Calu3 (cell line): ENCODE results near the gene CR2. TPM values are rescaled to one million over a fixed set of nuclear protein-coding genes. Genes with fewer than 3 reads are reported as not detected.
A peak's percentile ranks its signal among the peaks of the same experiment; 100 is the strongest.

Experiments used
- BruUV-seq: library from RNA; stranded (reverse); fragments of 400-500 nt; replicated peaks from 2 replicates; lab custom pipeline; 2021; lab: Mats Ljungman, UMichigan
- CTCF ChIA-PET: fragments of 300-600 bp; sonication (Branson Sonifier 250); formaldehyde crosslinking; loops from one replicate; lab custom pipeline; 2022; ENCODE audit warnings: antibody characterized with exemption; lab: Charles Lee
- DNase-seq: peaks from one replicate; pipeline ENCODE4 v3.0.0; 2022
- H3K27ac Mint-ChIP-seq: one replicate; pipeline ENCODE4 v1.8.0; 2022; ENCODE audit warnings: mixed read lengths; ENCODE audit not compliant: unreplicated experiment
- H3K27me3 Mint-ChIP-seq: one replicate; pipeline ENCODE4 v1.8.0; 2022; ENCODE audit warnings: mixed read lengths; ENCODE audit not compliant: unreplicated experiment
- H3K36me3 Mint-ChIP-seq: one replicate; pipeline ENCODE4 v1.8.0; 2022; ENCODE audit warnings: mild to moderate bottlenecking, moderate library complexity, mixed read lengths; ENCODE audit not compliant: insufficient read depth, unreplicated experiment
- H3K4me1 Mint-ChIP-seq: one replicate; pipeline ENCODE4 v1.8.0; 2022; ENCODE audit warnings: mild to moderate bottlenecking, low read depth, mixed read lengths; ENCODE audit not compliant: unreplicated experiment
- H3K4me3 Mint-ChIP-seq: one replicate; pipeline ENCODE4 v1.8.0; 2022; ENCODE audit warnings: mild to moderate bottlenecking, low read depth, moderate library complexity, mixed read lengths; ENCODE audit not compliant: unreplicated experiment
- H3K9me3 Mint-ChIP-seq: one replicate; pipeline ENCODE4 v1.8.0; 2022; ENCODE audit warnings: low read depth, mixed read lengths; ENCODE audit not compliant: unreplicated experiment
- intact Hi-C: fragments of 100-400 bp; cut with micrococcal nuclease; formaldehyde crosslinking; loops from one replicate; pipeline ENCODE4 v1.10.0; 2022; ENCODE audit not compliant: unreplicated experiment
- total RNA-seq: library from RNA; stranded (reverse); gene quantifications from 2 replicates; pipeline ENCODE4 v1.2.3, GENCODE V29; 2022
- TF ChIP-seq, protein P1 (sequence below): fragments of 200-600 bp; IDR thresholded peaks from one replicate; pipeline ENCODE4 v1.8.0; 2022; ENCODE audit warnings: antibody characterized with exemption; ENCODE audit not compliant: unreplicated experiment

CR2 gene
- total RNA-seq, 1 experiment from 2014 or later, result 0.83 TPM

DNA sequence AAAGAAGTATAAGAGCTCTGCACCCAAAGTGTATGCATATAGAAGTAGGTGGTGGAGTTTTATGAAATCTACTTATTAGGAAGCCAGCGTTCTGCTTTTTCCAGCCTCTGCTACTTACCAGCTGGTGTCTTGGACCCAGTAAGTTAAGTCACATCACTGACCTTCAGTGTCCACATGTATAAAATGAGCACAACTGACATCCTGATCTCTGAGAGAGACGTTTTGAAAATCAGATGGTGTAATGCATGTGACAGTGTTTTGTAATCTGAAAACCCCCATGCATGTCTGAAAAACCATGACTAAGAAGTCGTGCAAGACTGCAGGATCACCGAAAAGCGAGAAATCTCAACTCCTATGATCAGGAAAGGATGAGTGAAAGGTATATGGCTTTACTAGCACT lies 43.8 kb downstream of the CR2 start:
- Mint-ChIP-seq H3K9me3 (no peaks in the 10 kb centered on the region), H3K27me3 (peaks cover 35% of the 10 kb centered on the region), H3K4me1 (peaks cover 5% of the 10 kb centered on the region), H3K36me3 (peaks cover 6% of the 10 kb centered on the region), H3K4me3 (no peak overlapping the region), H3K27ac (no peak overlapping the region)
- TF ChIP-seq, protein P1, sequence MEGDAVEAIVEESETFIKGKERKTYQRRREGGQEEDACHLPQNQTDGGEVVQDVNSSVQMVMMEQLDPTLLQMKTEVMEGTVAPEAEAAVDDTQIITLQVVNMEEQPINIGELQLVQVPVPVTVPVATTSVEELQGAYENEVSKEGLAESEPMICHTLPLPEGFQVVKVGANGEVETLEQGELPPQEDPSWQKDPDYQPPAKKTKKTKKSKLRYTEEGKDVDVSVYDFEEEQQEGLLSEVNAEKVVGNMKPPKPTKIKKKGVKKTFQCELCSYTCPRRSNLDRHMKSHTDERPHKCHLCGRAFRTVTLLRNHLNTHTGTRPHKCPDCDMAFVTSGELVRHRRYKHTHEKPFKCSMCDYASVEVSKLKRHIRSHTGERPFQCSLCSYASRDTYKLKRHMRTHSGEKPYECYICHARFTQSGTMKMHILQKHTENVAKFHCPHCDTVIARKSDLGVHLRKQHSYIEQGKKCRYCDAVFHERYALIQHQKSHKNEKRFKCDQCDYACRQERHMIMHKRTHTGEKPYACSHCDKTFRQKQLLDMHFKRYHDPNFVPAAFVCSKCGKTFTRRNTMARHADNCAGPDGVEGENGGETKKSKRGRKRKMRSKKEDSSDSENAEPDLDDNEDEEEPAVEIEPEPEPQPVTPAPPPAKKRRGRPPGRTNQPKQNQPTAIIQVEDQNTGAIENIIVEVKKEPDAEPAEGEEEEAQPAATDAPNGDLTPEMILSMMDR, result no peak
- no peak for DNase-seq
- BruUV-seq, result no TSS peak
- CTCF ChIA-PET, result no interaction called here
- intact Hi-C loops, result loop anchor here (2.0 to 5.0 kb wide), 2 partner anchors 91 to 689 kb away; no protein-coding TSS in a partner anchor

DNA sequence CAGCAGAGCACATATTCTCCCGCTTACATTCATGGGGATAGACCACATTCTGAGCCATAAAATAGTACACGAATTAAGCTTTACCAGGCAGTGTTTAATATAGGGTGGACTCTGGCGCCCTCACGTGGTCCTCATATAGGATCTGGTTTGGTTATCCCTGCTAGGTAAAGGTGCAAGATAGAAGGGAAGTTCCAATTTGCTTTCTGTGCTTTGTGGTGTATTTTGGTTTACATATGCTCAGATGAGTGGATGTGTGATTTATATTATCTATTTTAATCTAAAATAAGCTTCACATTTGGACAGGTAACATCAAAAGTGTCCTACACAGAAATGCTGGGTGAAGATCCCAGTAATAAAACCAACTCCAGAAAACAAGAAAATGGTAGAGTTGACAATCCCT lies 45.4 kb downstream of the CR2 start:
- TF ChIP-seq, protein P1, result peak; percentile 74
- Mint-ChIP-seq H3K9me3 (no peaks in the 10 kb centered on the region), H3K4me3 (no peak overlapping the region), H3K27me3 (peaks cover 50% of the 10 kb centered on the region), H3K4me1 (peaks cover 5% of the 10 kb centered on the region), H3K27ac (no peak overlapping the region), H3K36me3 (peaks cover 6% of the 10 kb centered on the region)
- CTCF ChIA-PET, result interaction anchor here (0.5 to 2.0 kb wide), 15 partner anchors 18 to 833 kb away, joined by 3 to 15 read pairs (median 4); partner anchors contain the start of genes C4BPB, CR2 and PFKFB2
- DNase-seq, result peak; percentile 71
- no TSS peak for BruUV-seq
- intact Hi-C loops, result loop anchor here (1.0 to 5.0 kb wide), 4 partner anchors 92 to 691 kb away; no protein-coding TSS in a partner anchor

DNA sequence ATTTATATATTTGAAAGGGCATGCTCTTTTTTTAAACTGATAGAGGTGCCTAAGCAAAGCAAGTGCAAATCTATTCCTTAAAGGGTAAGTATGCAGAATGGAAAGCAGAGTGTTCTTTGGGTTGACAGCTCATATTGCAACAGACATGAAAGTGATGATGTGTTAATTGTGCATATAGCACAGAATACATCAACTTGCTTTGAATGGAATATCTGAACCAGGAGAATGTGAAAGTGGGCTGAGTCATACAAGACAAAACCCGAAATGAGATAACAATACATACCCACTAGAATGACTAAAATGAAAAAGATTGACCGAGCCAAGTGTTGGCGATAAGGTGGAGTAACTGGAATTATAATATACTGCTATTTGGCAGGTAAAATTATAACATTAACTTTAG lies 46.2 kb downstream of the CR2 start:
- intact Hi-C loops, result no loop called here
- no peaks in the 10 kb centered on the region for H3K9me3 Mint-ChIP-seq
- H3K27me3 Mint-ChIP-seq, result peaks cover 50% of the 10 kb centered on the region
- BruUV-seq, result no TSS peak
- H3K4me3 Mint-ChIP-seq, result no peak overlapping the region
- H3K27ac Mint-ChIP-seq, result no peak overlapping the region
- DNase-seq, result no peak
- H3K36me3 Mint-ChIP-seq, result peaks cover 6% of the 10 kb centered on the region
- peaks cover 5% of the 10 kb centered on the region for H3K4me1 Mint-ChIP-seq
- CTCF ChIA-PET, result interaction anchor here (1.3 to 2.0 kb wide), 6 partner anchors 46 to 834 kb away, joined by 4 to 15 read pairs (median 6); partner anchors contain the start of genes C4BPB and CR2
- TF ChIP-seq, protein P1, result no peak

DNA sequence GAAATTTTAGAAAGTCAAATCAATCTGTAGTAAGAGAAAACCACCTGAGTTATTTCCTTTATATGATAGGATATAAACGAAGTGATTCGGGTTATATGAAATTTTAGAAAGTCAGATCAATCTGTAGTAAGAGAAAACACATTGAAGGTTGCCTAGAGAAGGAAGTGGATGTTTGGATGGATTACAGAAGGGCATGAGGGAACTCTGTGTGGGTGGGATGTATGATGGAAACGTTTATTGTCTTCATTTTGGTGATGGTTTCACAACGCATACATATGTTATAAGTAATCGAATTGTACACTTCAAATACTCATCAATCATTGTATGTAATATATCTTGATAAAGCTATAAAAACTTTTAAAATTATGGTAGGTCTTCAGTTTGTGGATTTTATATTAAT lies 46.9 kb downstream of the CR2 start:
- CTCF ChIA-PET, result interaction anchor here (0.7 to 0.8 kb wide), 2 partner anchors 412 to 417 kb away, joined by 3 read pairs; no protein-coding TSS in a partner anchor
- no peak for DNase-seq

More for the DNA sequence above, 46.9 kb downstream of the CR2 start:
- Mint-ChIP-seq H3K27me3 (peaks cover 50% of the 10 kb centered on the region), H3K4me3 (no peak overlapping the region), H3K4me1 (no peaks in the 10 kb centered on the region), H3K27ac (no peak overlapping the region), H3K9me3 (no peaks in the 10 kb centered on the region), H3K36me3 (no peaks in the 10 kb centered on the region)
- intact Hi-C loops, result no loop called here
- TF ChIP-seq, protein P1, result no peak
- no TSS peak for BruUV-seq
